ENCODE results near the gene TLCD3B. TPM values are rescaled to one million over a fixed set of nuclear protein-coding genes. Genes with fewer than 3 reads are reported as not detected.
A peak's percentile ranks its signal among the peaks of the same experiment; 100 is the strongest.
"Not testable (repeated sequence)": the region's sequence is repeated elsewhere in the genome, so short reads cannot be mapped to it uniquely, and the experiment has no call there.

The TLCD3B gene
- total RNA-seq, 2 experiments from 2014 or later = 3.5 to 3.6 TPM

DNA sequence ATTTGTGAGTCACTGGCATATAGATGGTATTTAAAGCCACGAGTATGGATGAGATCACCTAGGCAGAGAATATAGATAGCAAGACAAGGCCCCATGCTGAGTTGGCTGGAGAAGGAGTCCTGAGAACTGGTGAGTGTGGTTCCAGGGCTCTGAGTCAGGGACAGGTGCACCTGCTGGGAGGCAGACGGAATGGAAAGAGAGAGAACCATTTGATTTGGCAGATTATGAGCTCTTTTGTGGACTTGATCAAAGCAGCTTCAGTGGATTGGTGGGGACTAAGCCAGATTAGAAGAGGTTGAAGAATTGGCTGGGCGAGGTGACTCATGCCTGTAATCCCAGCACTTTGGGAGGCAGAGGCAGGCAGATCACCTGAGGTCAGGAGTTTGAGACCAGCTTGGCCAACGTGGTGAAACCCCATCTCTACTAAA, 12.3 kb downstream of the TLCD3B start:
- Mint-ChIP-seq H3K27me3 (no peaks in the 10 kb centered on the region), H3K4me3 (no peak overlapping the region), H3K36me3 (ENCODE audit: low read depth) (no peaks in the 10 kb centered on the region), H3K27ac (no peak overlapping the region), H3K9me3 (no peaks in the 10 kb centered on the region), H3K4me1 (ENCODE audit: low read depth) (peaks cover 8% of the 10 kb centered on the region)
- ChIA-PET POLR2A (interaction anchor here (1.2 to 2.1 kb wide), 2 partner anchors 14 to 22 kb away, joined by 4 to 8 read pairs; partner anchors contain the start of genes HIRIP3 and INO80E), CTCF (interaction anchor here (1.2 to 3.1 kb wide), 6 partner anchors 12 to 318 kb away, joined by 3 to 23 read pairs (median 4); partner anchors contain the start of gene TLCD3B)
- DNase-seq (peak; percentile 26), ATAC-seq (peak; percentile 26)
- TF ChIP-seq, protein P1, sequence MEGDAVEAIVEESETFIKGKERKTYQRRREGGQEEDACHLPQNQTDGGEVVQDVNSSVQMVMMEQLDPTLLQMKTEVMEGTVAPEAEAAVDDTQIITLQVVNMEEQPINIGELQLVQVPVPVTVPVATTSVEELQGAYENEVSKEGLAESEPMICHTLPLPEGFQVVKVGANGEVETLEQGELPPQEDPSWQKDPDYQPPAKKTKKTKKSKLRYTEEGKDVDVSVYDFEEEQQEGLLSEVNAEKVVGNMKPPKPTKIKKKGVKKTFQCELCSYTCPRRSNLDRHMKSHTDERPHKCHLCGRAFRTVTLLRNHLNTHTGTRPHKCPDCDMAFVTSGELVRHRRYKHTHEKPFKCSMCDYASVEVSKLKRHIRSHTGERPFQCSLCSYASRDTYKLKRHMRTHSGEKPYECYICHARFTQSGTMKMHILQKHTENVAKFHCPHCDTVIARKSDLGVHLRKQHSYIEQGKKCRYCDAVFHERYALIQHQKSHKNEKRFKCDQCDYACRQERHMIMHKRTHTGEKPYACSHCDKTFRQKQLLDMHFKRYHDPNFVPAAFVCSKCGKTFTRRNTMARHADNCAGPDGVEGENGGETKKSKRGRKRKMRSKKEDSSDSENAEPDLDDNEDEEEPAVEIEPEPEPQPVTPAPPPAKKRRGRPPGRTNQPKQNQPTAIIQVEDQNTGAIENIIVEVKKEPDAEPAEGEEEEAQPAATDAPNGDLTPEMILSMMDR (IDR thresholded peaks at IDR 0.05) = no peak
- intact Hi-C loops (cut with micrococcal nuclease) = no loop called here

DNA sequence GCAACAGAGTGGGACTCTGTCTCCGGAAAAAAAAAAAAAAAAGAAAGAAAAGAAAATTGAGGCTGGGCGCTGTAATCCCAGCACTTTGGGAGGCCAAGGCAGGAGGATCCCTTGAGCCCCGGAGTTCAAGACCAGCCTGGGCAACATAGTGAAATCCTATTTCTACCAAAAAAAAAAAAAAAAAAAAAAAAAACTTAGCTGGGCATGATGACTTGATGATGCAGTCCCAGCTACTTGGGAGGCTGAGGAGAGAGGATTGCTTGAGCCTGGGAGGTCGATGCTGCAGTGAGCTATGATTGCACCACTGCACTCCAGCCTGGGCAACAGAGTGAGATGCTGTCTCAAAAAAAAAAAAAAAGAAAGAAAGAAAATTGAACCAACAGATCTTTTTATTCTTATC, 13.1 kb downstream of the TLCD3B start:
- intact Hi-C loops (cut with micrococcal nuclease); ATAC-seq; H3K27ac Mint-ChIP-seq; H3K9me3 Mint-ChIP-seq; H3K4me1 Mint-ChIP-seq (ENCODE audit: low read depth); H3K36me3 Mint-ChIP-seq (ENCODE audit: low read depth); H3K27me3 Mint-ChIP-seq; DNase-seq; H3K4me3 Mint-ChIP-seq: not testable (repeated sequence)
- ChIA-PET POLR2A (interaction anchor here (2.1 kb wide), 1 partner anchor 22 kb away, joined by 8 read pairs; the partner anchor contains the start of genes HIRIP3 and INO80E), CTCF (interaction anchor here (1.7 to 3.6 kb wide), 3 partner anchors 11 to 318 kb away, joined by 3 to 17 read pairs (median 8); partner anchors contain the start of gene TLCD3B)

DNA sequence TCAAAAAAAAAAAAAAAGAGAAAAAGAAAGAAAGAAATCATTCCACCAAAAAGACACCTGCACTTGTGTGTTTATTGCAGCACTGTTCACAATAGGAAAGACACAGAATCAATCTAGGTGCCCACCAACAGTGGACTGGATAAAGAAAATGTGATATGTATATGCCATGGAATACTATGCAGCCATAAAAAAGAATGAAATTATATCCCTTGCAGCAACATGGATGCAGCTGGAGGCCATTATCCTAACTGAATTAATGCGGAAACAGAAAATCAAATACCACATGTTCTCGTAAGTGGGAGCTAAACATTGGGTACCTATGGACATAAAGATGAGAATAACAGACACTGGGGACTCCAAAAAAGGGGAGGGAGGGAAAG, 13.8 kb downstream of the TLCD3B start:
- Mint-ChIP-seq H3K36me3 (ENCODE audit: low read depth) (no peaks in the 10 kb centered on the region), H3K9me3 (no peaks in the 10 kb centered on the region), H3K4me3 (no peak overlapping the region), H3K4me1 (ENCODE audit: low read depth) (peaks cover 8% of the 10 kb centered on the region), H3K27me3 (no peaks in the 10 kb centered on the region), H3K27ac (no peak overlapping the region)
- ATAC-seq = no peak
- no peak for DNase-seq
- POLR2A ChIA-PET = interaction anchor here (0.9 kb wide), 1 partner anchor 91 kb away, joined by 4 read pairs; no protein-coding TSS in a partner anchor
- TF ChIP-seq, protein P1 (IDR thresholded peaks at IDR 0.05) = no peak
- CTCF ChIA-PET = interaction anchor here (1.7 to 3.6 kb wide), 3 partner anchors 10 to 317 kb away, joined by 3 to 17 read pairs (median 8); partner anchors contain the start of gene TLCD3B
- intact Hi-C loops (cut with micrococcal nuclease) = no loop called here

DNA sequence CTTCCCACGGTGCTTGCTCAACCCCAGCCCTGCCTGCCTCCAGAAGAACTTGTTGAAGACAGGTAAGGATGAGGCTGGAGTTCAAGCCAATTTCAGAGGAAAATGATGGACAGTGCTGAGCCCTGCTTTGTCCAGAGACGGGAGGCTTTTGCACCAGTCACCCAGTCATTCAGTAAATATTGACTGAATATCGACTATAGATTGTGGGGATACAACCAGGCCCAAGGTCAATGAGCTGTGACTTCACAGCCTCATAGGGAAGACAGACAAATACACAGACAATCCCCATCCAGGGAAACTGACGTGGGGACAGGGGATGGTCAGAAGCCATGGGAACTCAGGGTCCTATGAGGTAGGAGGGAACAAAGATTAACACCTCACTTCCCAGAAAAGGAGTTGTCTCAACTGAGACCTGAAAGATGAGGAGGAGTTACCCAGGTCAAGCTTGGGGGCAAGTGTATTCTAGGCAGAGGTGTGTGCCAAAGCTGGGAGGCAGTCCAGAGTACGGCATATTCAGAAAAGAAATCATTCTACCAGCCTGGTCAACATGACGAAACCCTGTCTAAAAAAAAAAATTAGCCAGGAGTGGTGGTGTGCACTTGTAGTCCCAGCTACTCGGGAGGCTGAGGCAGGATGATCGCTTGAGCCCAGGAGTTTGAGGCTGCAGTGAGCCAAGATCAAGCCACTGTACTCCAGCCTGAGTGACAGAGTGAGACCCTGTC, 14.4 kb downstream of the TLCD3B start:
- intact Hi-C loops (cut with micrococcal nuclease) = no loop called here
- peaks cover 2% of the 10 kb centered on the region for H3K36me3 Mint-ChIP-seq (ENCODE audit: low read depth)
- peaks cover 12% of the 10 kb centered on the region for H3K4me1 Mint-ChIP-seq (ENCODE audit: low read depth)
- H3K4me3 Mint-ChIP-seq = no peak overlapping the region
- H3K9me3 Mint-ChIP-seq = no peaks in the 10 kb centered on the region
- no peak for ATAC-seq
- CTCF ChIA-PET = interaction anchor here (1.7 to 3.6 kb wide), 3 partner anchors 10 to 316 kb away, joined by 3 to 17 read pairs (median 8); partner anchors contain the start of gene TLCD3B
- TF ChIP-seq, protein P1 (IDR thresholded peaks at IDR 0.05) = no peak
- no peak for DNase-seq
- POLR2A ChIA-PET = interaction anchor here (0.9 kb wide), 1 partner anchor 90 kb away, joined by 4 read pairs; no protein-coding TSS in a partner anchor
- peaks cover 5% of the 10 kb centered on the region for H3K27me3 Mint-ChIP-seq
- no peak overlapping the region for H3K27ac Mint-ChIP-seq

DNA sequence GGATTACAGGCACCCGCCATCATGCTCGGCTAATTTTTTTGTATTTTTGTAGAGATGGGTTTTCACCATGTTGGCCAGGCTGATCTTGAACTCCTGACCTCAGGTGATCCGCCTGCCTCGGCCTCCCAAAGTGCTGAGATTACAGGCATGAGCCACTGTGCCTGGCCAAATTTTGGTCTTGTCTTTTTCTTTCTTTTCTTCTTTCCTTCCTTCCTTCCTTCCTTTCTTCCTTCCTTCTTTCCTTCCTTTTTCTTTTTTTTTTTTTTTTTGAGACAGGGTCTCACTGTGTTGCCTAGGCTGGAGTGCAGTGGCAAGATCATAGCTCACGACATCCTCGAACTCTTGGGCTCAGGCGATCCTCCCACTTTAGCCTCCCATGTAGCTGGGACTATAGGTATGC, 15.6 kb downstream of the TLCD3B start:
- H3K4me3 Mint-ChIP-seq; ATAC-seq; H3K36me3 Mint-ChIP-seq (ENCODE audit: low read depth); H3K4me1 Mint-ChIP-seq (ENCODE audit: low read depth); DNase-seq; H3K27ac Mint-ChIP-seq; intact Hi-C loops (cut with micrococcal nuclease); H3K9me3 Mint-ChIP-seq; H3K27me3 Mint-ChIP-seq: not testable (repeated sequence)
- POLR2A ChIA-PET = interaction anchor here (0.9 to 1.1 kb wide), 2 partner anchors 64 kb away, joined by 3 to 4 read pairs; no protein-coding TSS in a partner anchor
- CTCF ChIA-PET = interaction anchor here (0.6 to 3.6 kb wide), 4 partner anchors 16 to 315 kb away, joined by 3 to 17 read pairs (median 4); partner anchors contain the start of genes TAOK2 and TLCD3B

DNA sequence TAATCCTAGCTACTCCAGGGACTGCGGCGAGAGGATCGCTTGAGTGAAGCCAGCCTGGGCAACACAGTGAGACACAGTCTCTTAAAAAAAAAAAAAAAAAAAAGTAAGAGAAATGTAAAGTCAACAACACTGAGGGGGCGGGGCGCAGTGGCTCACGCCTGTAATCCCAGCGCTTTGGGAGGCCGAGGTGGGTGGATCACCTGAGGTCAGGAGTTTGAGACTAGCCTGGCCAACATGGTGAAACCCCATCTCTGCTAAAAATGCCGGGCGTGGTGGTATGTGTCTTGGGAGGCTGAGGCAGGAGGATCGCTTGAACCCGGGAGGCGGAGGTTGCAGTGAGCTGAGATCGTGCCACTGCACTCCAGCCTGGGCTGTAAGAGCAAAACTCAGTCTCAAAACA, 18.5 kb downstream of the TLCD3B start:
- H3K36me3 Mint-ChIP-seq (ENCODE audit: low read depth); ATAC-seq; H3K9me3 Mint-ChIP-seq; H3K27ac Mint-ChIP-seq; POLR2A ChIA-PET; DNase-seq; intact Hi-C loops (cut with micrococcal nuclease); CTCF ChIA-PET; H3K4me3 Mint-ChIP-seq: not testable (repeated sequence)
- Mint-ChIP-seq H3K27me3 (peaks cover 18% of the 10 kb centered on the region), H3K4me1 (ENCODE audit: low read depth) (peaks cover 11% of the 10 kb centered on the region)
